Liver (tissue), 3 donors: ENCODE results near the gene ADGRG1.

Source experiments
- RAD21 ChIP-seq, 2 donors: IDR thresholded peaks; 2 replicates each; pipeline ENCODE4 v1.6.1; 2016; ENCODE audit warnings: antibody characterized with exemption in 2 of 2, mild to moderate bottlenecking in 2 of 2
- TAF1 ChIP-seq: conservative IDR thresholded peaks from 2 replicates; pipeline ENCODE4 v1.6.1; 2016; ENCODE audit warnings: antibody characterized with exemption, mild to moderate bottlenecking
- TF ChIP-seq, protein P1 (sequence below): fragments of 150-350 bp; IDR thresholded peaks from 2 replicates; pipeline ENCODE4 v1.5.1; 2017; ENCODE audit warnings: improper control_type of control experiment, low read depth, low read length; ENCODE audit not compliant: missing input control
- TF ChIP-seq, protein P2 (sequence below): IDR thresholded peaks from 2 replicates; pipeline ENCODE4 v1.6.1; 2016; ENCODE audit warnings: antibody characterized with exemption, mild to moderate bottlenecking
- TF ChIP-seq, protein P3 (sequence below): IDR thresholded peaks from 2 replicates; pipeline ENCODE4 v1.6.1; 2016; ENCODE audit warnings: antibody characterized with exemption
- donor health status: healthy.
- donor health status: healthy.

DNA sequence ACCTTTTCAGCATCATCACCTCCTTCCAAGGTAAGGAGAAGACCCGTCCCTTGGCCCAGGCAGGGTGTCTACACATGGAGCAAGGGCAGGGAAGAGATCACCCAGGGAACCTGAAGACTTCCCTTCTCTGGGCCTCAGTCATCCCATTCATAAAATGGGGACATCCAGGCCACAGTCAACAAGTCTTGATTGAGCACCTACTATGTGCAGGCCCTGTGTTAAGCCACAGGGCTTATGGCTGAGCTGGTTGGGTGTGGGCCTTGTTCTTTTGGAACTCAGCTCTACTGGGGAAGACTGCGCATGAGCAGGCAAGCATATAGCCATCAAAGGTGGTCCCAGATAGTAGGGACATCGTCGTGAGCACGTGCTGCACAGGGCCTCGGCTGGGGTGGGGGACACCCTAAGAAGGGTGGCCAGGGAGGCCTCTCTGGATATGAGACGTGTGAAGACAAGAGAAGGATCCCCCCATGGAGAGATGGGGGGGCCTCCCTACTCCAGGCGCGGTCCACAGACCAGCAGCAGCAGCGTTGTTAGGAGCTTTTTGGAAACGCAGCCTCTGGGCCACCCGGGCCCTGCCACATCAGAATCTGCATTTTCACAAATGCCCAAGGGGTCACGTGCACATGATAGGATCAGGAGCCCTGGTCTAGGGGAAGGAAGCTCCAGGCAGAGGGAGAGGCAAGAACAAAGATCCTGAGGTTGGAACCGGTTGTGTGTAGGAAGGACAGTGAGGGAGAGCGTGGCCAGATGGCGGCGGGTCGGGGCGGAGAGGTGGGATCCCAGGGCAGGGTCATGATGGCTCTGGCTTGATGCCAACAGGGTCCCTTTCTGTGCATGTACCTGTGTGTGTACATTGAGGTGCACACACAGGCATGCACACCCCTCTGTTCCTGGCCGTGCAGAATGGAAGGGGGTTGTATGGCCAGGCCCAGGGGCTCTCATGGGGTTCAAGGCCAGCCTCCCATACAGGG, 33.8 kb downstream of the ADGRG1 start:
- TF ChIP-seq, protein P1, sequence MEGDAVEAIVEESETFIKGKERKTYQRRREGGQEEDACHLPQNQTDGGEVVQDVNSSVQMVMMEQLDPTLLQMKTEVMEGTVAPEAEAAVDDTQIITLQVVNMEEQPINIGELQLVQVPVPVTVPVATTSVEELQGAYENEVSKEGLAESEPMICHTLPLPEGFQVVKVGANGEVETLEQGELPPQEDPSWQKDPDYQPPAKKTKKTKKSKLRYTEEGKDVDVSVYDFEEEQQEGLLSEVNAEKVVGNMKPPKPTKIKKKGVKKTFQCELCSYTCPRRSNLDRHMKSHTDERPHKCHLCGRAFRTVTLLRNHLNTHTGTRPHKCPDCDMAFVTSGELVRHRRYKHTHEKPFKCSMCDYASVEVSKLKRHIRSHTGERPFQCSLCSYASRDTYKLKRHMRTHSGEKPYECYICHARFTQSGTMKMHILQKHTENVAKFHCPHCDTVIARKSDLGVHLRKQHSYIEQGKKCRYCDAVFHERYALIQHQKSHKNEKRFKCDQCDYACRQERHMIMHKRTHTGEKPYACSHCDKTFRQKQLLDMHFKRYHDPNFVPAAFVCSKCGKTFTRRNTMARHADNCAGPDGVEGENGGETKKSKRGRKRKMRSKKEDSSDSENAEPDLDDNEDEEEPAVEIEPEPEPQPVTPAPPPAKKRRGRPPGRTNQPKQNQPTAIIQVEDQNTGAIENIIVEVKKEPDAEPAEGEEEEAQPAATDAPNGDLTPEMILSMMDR: no peak
- TF ChIP-seq, protein P2, sequence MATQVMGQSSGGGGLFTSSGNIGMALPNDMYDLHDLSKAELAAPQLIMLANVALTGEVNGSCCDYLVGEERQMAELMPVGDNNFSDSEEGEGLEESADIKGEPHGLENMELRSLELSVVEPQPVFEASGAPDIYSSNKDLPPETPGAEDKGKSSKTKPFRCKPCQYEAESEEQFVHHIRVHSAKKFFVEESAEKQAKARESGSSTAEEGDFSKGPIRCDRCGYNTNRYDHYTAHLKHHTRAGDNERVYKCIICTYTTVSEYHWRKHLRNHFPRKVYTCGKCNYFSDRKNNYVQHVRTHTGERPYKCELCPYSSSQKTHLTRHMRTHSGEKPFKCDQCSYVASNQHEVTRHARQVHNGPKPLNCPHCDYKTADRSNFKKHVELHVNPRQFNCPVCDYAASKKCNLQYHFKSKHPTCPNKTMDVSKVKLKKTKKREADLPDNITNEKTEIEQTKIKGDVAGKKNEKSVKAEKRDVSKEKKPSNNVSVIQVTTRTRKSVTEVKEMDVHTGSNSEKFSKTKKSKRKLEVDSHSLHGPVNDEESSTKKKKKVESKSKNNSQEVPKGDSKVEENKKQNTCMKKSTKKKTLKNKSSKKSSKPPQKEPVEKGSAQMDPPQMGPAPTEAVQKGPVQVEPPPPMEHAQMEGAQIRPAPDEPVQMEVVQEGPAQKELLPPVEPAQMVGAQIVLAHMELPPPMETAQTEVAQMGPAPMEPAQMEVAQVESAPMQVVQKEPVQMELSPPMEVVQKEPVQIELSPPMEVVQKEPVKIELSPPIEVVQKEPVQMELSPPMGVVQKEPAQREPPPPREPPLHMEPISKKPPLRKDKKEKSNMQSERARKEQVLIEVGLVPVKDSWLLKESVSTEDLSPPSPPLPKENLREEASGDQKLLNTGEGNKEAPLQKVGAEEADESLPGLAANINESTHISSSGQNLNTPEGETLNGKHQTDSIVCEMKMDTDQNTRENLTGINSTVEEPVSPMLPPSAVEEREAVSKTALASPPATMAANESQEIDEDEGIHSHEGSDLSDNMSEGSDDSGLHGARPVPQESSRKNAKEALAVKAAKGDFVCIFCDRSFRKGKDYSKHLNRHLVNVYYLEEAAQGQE: no peak
- no peak for TF ChIP-seq TAF1
- TF ChIP-seq RAD21 (IDR thresholded peaks at IDR 0.05): no peak
- TF ChIP-seq, protein P3, sequence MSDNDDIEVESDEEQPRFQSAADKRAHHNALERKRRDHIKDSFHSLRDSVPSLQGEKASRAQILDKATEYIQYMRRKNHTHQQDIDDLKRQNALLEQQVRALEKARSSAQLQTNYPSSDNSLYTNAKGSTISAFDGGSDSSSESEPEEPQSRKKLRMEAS: no peak
